ENCODE results near the gene SPNS3. TPM values are rescaled to one million over a fixed set of nuclear protein-coding genes. Genes with fewer than 3 reads are reported as not detected.

SPNS3 gene
- total and polyA plus RNA-seq, 10 of the 15 experiments (the other 5 are each of a cell fraction or from before 2014, with no cell fraction given): 0.16 to 2.6 (median 0.97) TPM

GRCh38 chr17:4409659-4410058 lies 24.1 kb upstream of the SPNS3 start:
- Histone ChIP-seq H3K79me2 (ENCODE audit: control insufficient read depth, insufficient read depth, low read length) (no peaks in the 10 kb centered on the region; the same call in 1 of the 2 replicates), H3K4me3 (no peak overlapping the region), H3K27me3 (replicated peaks in 1 of 2; ENCODE audit: control insufficient read depth in 2 of 2, insufficient read depth in 2 of 2, low read length in 1 of 2) (no peaks in the 10 kb centered on the region), H2AFZ (ENCODE audit: control insufficient read depth, low read depth, low read length) (no peak overlapping the region), H3K4me2 (ENCODE audit: control insufficient read depth, insufficient read depth) (no peak overlapping the region), H4K20me1 (ENCODE audit: control insufficient read depth, insufficient read depth) (no peaks in the 10 kb centered on the region), H3K9me3 (replicated peaks; ENCODE audit: control insufficient read depth, insufficient read depth, low read length) (no peaks in the 10 kb centered on the region), H3K9ac (ENCODE audit: control insufficient read depth, insufficient read depth, low read length) (no peak overlapping the region), H3K27ac (ENCODE audit: control insufficient read depth, insufficient read depth) (no peak overlapping the region), H3K4me1 (ENCODE audit: control insufficient read depth, insufficient read depth, low read length) (peaks cover 9% of the 10 kb centered on the region), H3K36me3 (ENCODE audit: control insufficient read depth in 2 of 2, insufficient read depth in 2 of 2, low read length in 1 of 2) (no peaks in the 10 kb centered on the region)
- RAD21 ChIA-PET (ENCODE audit: unreplicated experiment): interaction anchor here (1.2 kb wide), 1 partner anchor 183 kb away, joined by 3 read pairs; no protein-coding TSS in a partner anchor
- BruUV-seq (replicated peaks): no TSS peak
- TF ChIP-seq TAF1 (IDR thresholded peaks at IDR 0.05; ENCODE audit: borderline replicate concordance, low read depth, low read length) (no peak), JUND (IDR thresholded peaks at IDR 0.05; ENCODE audit: low read depth, low read length) (no peak), HSF1 (IDR thresholded peaks at IDR 0.05; ENCODE audit: low read depth, low read length) (no peak), CHD4 (IDR thresholded peaks at IDR 0.05) (no peak), KLF5 (IDR thresholded peaks at IDR 0.05; ENCODE audit: partially characterized antibody) (no peak)
- no peak for ATAC-seq
- intact Hi-C loops (cut with micrococcal nuclease; ENCODE audit: unreplicated experiment): loop anchor here (5.0 kb wide), 1 partner anchor 32 kb away; no protein-coding TSS in a partner anchor
- no peak for FAIRE-seq
- POLR2A ChIA-PET: interaction anchor here (2.0 kb wide), 1 partner anchor 13 kb away, joined by 4 read pairs; no protein-coding TSS in a partner anchor
- 58% methylated on average over 6 of the region's 6 CpGs for WGBS (ENCODE audit: insufficient coverage, insufficient replicate concordance, low lambda C conversion rate, missing lambda C conversion rate)
- DNase-seq (ENCODE audit: low read depth, low spot score): no peak
- CTCF ChIA-PET: interaction anchor here (4.6 to 7.4 kb wide), 2 partner anchors 11 to 195 kb away, joined by 13 to 156 read pairs; no protein-coding TSS in a partner anchor
- SMC1A ChIA-PET (ENCODE audit: uncharacterized antibody, unreplicated experiment): interaction anchor here (2.2 kb wide), 1 partner anchor 194 kb away, joined by 20 read pairs; no protein-coding TSS in a partner anchor
- in situ Hi-C loops (cut with MboI): no loop called here
